Trophoblast cell (in vitro differentiated cells and primary cell): ENCODE results near the gene RHO.

Source experiments
- DNase-seq, 2 donors: peaks; one replicate each; pipeline ENCODE4 v3.0.0-alpha.2; 2016
- H2AFZ ChIP-seq: 2 replicates; pipeline ENCODE4 v1.6.1; 2013; ENCODE audit warnings: low read length, moderate library complexity, mild to moderate bottlenecking; ENCODE audit not compliant: insufficient read depth, poor library complexity
- H2AK5ac ChIP-seq: 2 replicates; pipeline ENCODE4 v1.6.1; 2013; ENCODE audit warnings: mild to moderate bottlenecking, low read length
- H2BK120ac ChIP-seq: 2 replicates; pipeline ENCODE4 v1.6.1; 2013; ENCODE audit warnings: low read length, mild to moderate bottlenecking, moderate library complexity; ENCODE audit not compliant: insufficient read depth, poor library complexity
- H2BK12ac ChIP-seq: 2 replicates; pipeline ENCODE4 v1.6.1; 2013; ENCODE audit warnings: mild to moderate bottlenecking, low read length, moderate library complexity
- H2BK5ac ChIP-seq: 2 replicates; pipeline ENCODE4 v1.6.1; 2013; ENCODE audit warnings: low read length, low read depth, moderate library complexity, mild to moderate bottlenecking; ENCODE audit not compliant: poor library complexity
- H3K14ac ChIP-seq: 2 replicates; pipeline ENCODE4 v1.6.1; 2013; ENCODE audit warnings: mild to moderate bottlenecking, low read length
- H3K18ac ChIP-seq: 2 replicates; pipeline ENCODE4 v1.6.1; 2013; ENCODE audit warnings: mild to moderate bottlenecking, low read length
- H3K23ac ChIP-seq: 2 replicates; pipeline ENCODE4 v1.6.1; 2013; ENCODE audit warnings: low read length
- H3K27ac ChIP-seq: 2 replicates; pipeline ENCODE4 v1.5.1; 2013; ENCODE audit warnings: low read depth, mild to moderate bottlenecking, inconsistent platforms, low read length, moderate library complexity
- H3K27me3 ChIP-seq: 2 replicates; pipeline ENCODE4 v1.6.1; 2013; ENCODE audit warnings: inconsistent platforms, mild to moderate bottlenecking, low read length, moderate library complexity; ENCODE audit not compliant: insufficient read depth
- H3K36me3 ChIP-seq, 2 experiments: 1 replicate in 1 of 2; 2 replicates in 1 of 2; pipeline ENCODE4 v1.6.1; 2013; ENCODE audit warnings: low read length in 2 of 2, mild to moderate bottlenecking in 2 of 2, moderate library complexity in 1 of 2; ENCODE audit not compliant: insufficient read depth in 2 of 2, control insufficient read depth in 1 of 2
- H3K4ac ChIP-seq: 2 replicates; pipeline ENCODE4 v1.6.1; 2013; ENCODE audit warnings: low read depth, mild to moderate bottlenecking, low read length, moderate library complexity
- H3K4me1 ChIP-seq, 2 experiments: 1 replicate in 1 of 2; 2 replicates in 1 of 2; pipeline ENCODE4 v1.6.1; 2013; ENCODE audit warnings: low read length in 2 of 2, mild to moderate bottlenecking in 2 of 2, moderate library complexity in 1 of 2; ENCODE audit not compliant: insufficient read depth in 2 of 2, control insufficient read depth in 1 of 2
- H3K4me2 ChIP-seq: 2 replicates; pipeline ENCODE4 v1.6.1; 2013; ENCODE audit warnings: inconsistent platforms, mild to moderate bottlenecking, low read length, moderate library complexity
- H3K4me3 ChIP-seq: 2 replicates; pipeline ENCODE4 v1.5.1; 2013; ENCODE audit warnings: mild to moderate bottlenecking, low read depth, low read length, inconsistent platforms
- H3K79me1 ChIP-seq: one replicate; pipeline ENCODE4 v1.6.1; 2013; ENCODE audit warnings: low read length
- H3K79me2 ChIP-seq: 2 replicates; pipeline ENCODE4 v1.6.1; 2013; ENCODE audit warnings: low read length, mild to moderate bottlenecking; ENCODE audit not compliant: control insufficient read depth, insufficient read depth, poor library complexity
- H3K9ac ChIP-seq: 2 replicates; pipeline ENCODE4 v1.6.1; 2013; ENCODE audit warnings: mild to moderate bottlenecking, low read length
- H3K9me3 ChIP-seq: 2 replicates; pipeline ENCODE4 v1.6.1; 2013; ENCODE audit warnings: low read depth, mild to moderate bottlenecking, control low read depth, inconsistent platforms, low read length; ENCODE audit not compliant: insufficient read depth
- H4K12ac ChIP-seq: 2 replicates; pipeline ENCODE4 v1.6.1; 2013; ENCODE audit warnings: low read depth, mild to moderate bottlenecking, low read length, moderate library complexity
- H4K8ac ChIP-seq: 2 replicates; pipeline ENCODE4 v1.6.1; 2013; ENCODE audit warnings: low read depth, mild to moderate bottlenecking, low read length, moderate library complexity
- H4K91ac ChIP-seq: one replicate; pipeline ENCODE4 v1.6.1; 2013; ENCODE audit warnings: low read depth, mild to moderate bottlenecking, low read length, moderate library complexity
- WGBS: extraction: QIAGEN DNeasy Blood & Tissue Kit; methylation state at CpG from one replicate; pipeline ENCODE4 v1.1.7; 2013; ENCODE audit warnings: missing lambda C conversion rate; ENCODE audit not compliant: insufficient read length, insufficient coverage; ENCODE audit errors: extremely low coverage; 5-methylcytosine and 5-hydroxymethylcytosine counted together

The RHO gene

DNA sequence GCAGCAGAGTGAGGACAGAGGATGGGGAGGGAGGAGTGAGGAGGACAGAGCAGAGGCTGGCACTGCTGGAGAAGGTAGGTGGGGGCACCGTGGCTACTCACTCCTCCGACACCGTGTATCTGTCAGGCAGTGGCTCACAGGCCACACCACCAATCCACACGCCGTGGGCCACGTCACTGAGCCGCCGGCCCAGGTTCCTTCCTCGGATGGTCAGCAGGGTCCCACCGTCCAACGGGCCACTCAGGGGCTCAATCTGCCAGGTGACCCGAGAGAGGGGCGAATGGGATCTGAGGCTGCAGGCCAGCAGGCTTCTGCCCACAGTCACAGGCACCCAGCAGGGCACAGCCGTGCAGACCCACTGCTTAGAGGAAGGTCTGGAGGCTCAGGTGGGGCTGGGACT lies 45.1 kb downstream of the RHO start:
- Histone ChIP-seq H4K8ac (no peak overlapping the region), H3K4me3 (no peak overlapping the region), H2AFZ (no peak overlapping the region), H3K4me2 (no peak overlapping the region), H3K18ac (no peak overlapping the region), H2AK5ac (no peak overlapping the region), H3K79me1 (peaks cover 2% of the 10 kb centered on the region), H3K79me2 (no peaks in the 10 kb centered on the region), H3K23ac (no peak overlapping the region), H3K4ac (no peak overlapping the region), H2BK12ac (no peak overlapping the region), H3K27ac (no peak overlapping the region), H4K91ac (no peak overlapping the region), H3K27me3 (no peaks in the 10 kb centered on the region), H4K12ac (no peak overlapping the region), H3K4me1 (no peaks in the 10 kb centered on the region), H3K36me3 (peaks cover 91% of the 10 kb centered on the region in 2 experiments), H3K9ac (no peak overlapping the region), H2BK5ac (no peak overlapping the region), H3K9me3 (no peaks in the 10 kb centered on the region), H2BK120ac (no peak overlapping the region), H3K14ac (no peak overlapping the region)
- no CpG with 5 or more reads among the region's 14 CpGs for WGBS
- no peak for DNase-seq

- Histone ChIP-seq H2BK12ac (no peak overlapping the region), H3K79me1 (peaks cover 2% of the 10 kb centered on the region), H2AK5ac (no peak overlapping the region), H4K8ac (no peak overlapping the region), H3K23ac (no peak overlapping the region), H3K4ac (no peak overlapping the region), H3K9ac (no peak overlapping the region), H3K36me3 (peaks cover 95 to 98% of the 10 kb centered on the region in 2 experiments), H3K4me2 (no peak overlapping the region), H3K4me3 (no peak overlapping the region), H3K27me3 (no peaks in the 10 kb centered on the region), H3K9me3 (no peaks in the 10 kb centered on the region), H3K4me1 (no peaks in the 10 kb centered on the region), H2AFZ (no peak overlapping the region), H2BK120ac (no peak overlapping the region), H2BK5ac (no peak overlapping the region), H3K27ac (no peak overlapping the region), H3K18ac (no peak overlapping the region), H4K12ac (no peak overlapping the region), H4K91ac (no peak overlapping the region), H3K79me2 (no peaks in the 10 kb centered on the region), H3K14ac (no peak overlapping the region)
- DNase-seq: no peak
- WGBS: no CpG with 5 or more reads among the region's 24 CpGs
Observed at GRCh38 chr3:129574206-129574605, 45.8 kb downstream of the RHO start.

- DNase-seq: no peak
- H3K27me3 ChIP-seq: no peaks in the 10 kb centered on the region
- H3K36me3 ChIP-seq: peaks cover 96 to 99% of the 10 kb centered on the region in 2 experiments
- no peak overlapping the region for H3K14ac ChIP-seq
- no peak overlapping the region for H4K91ac ChIP-seq
- no peak overlapping the region for H2BK12ac ChIP-seq
- no peak overlapping the region for H3K4me3 ChIP-seq
- no peak overlapping the region for H3K23ac ChIP-seq
- H3K79me2 ChIP-seq: no peaks in the 10 kb centered on the region
- H3K4ac ChIP-seq: no peak overlapping the region
- no peaks in the 10 kb centered on the region for H3K9me3 ChIP-seq
- WGBS: no CpG with 5 or more reads among the region's 19 CpGs
- H2AFZ ChIP-seq: no peak overlapping the region
- no peak overlapping the region for H4K8ac ChIP-seq
- H2AK5ac ChIP-seq: no peak overlapping the region
- no peak overlapping the region for H2BK5ac ChIP-seq
- peaks cover 2% of the 10 kb centered on the region for H3K79me1 ChIP-seq
- H3K9ac ChIP-seq: no peak overlapping the region
- H3K27ac ChIP-seq: no peak overlapping the region
- no peak overlapping the region for H3K4me2 ChIP-seq
- H3K18ac ChIP-seq: no peak overlapping the region
- no peak overlapping the region for H2BK120ac ChIP-seq
- H4K12ac ChIP-seq: no peak overlapping the region
- no peaks in the 10 kb centered on the region for H3K4me1 ChIP-seq
Observed at GRCh38 chr3:129575233-129575996, 47.0 kb downstream of the RHO start.

DNA sequence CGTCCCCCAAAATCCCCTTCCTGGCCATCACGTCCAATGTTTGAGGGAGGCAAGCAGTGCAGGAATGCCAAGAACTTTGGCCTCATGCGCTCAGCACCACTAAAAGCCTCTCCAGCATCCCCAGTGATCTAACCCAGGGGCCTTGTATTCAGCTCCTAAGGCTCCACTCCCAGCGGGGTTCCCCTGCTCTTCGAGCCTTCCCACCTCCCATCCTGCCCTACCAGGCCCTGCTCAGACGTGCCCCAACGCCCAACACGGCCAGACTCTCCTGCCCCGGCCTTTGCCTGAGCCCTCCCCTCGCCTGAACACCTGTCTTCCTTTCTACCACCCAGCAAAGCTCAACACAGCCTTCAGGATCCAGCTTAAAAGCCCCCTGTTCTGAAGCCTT lies 47.6 kb downstream of the RHO start:
- no peak overlapping the region for H3K9ac ChIP-seq
- H2BK12ac ChIP-seq: no peak overlapping the region
- DNase-seq: no peak
- no peaks in the 10 kb centered on the region for H3K27me3 ChIP-seq
- no peak overlapping the region for H3K14ac ChIP-seq
- peaks cover 96 to 99% of the 10 kb centered on the region in 2 experiments for H3K36me3 ChIP-seq
- no peak overlapping the region for H3K27ac ChIP-seq
- H4K91ac ChIP-seq: no peak overlapping the region
- H3K79me1 ChIP-seq: peaks cover 2% of the 10 kb centered on the region
- no peaks in the 10 kb centered on the region for H3K79me2 ChIP-seq
- H3K4me3 ChIP-seq: no peak overlapping the region
- no CpG with 5 or more reads among the region's 10 CpGs for WGBS
- H3K4me1 ChIP-seq: no peaks in the 10 kb centered on the region
- H4K8ac ChIP-seq: no peak overlapping the region
- H3K4me2 ChIP-seq: no peak overlapping the region
- H4K12ac ChIP-seq: no peak overlapping the region
- no peak overlapping the region for H3K23ac ChIP-seq
- no peak overlapping the region for H2AK5ac ChIP-seq
- no peak overlapping the region for H2AFZ ChIP-seq
- no peaks in the 10 kb centered on the region for H3K9me3 ChIP-seq
- no peak overlapping the region for H3K18ac ChIP-seq
- no peak overlapping the region for H3K4ac ChIP-seq
- no peak overlapping the region for H2BK120ac ChIP-seq
- no peak overlapping the region for H2BK5ac ChIP-seq
